ENCODE measurements around the gene AIG1.

Gene AIG1

DNA sequence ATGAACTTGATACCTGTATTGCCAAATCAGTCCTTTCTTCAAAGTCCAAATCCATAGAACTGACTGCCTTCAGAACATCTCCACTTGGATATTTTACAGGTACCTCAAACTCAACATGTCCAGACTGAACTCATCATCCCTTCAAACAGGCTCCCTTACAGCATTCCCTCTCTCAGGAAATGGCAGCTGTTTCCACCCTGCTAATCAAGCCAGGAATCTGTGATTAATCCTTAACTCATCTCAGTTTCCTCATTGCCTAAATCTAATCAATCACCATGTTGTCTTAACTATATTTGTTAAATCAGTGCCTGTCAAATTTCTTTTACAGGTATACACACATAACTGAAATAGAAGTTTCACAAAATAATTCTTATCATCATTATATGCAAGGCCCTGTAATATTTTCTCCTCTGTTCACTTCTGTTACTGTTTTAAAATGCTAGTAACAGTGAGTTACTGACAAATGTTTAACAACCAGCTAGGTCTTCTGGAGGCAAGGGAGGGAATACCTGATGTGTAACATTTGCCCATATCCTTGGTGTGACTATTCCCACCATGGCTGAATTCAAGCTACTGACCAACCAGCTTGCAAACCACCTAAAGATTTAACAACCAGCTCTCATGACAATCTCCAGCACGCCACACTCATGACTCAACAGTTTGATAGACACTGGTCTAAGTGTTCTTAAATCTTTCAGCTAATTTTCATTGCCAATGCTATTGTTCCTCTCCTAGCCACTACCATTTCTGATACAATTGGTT, 264.9 kb downstream of the AIG1 start:
- Histone ChIP-seq H3K4me1 (ENCODE audit: insufficient read depth, low read length) (no peaks in the 10 kb centered on the region), H3K79me2 (ENCODE audit: insufficient read depth, low read length) (no peaks in the 10 kb centered on the region), H3K9ac (ENCODE audit: low read depth, low read length) (no peak overlapping the region), H4K20me1 (ENCODE audit: insufficient read depth, low read length) (no peaks in the 10 kb centered on the region), H3K27me3 (ENCODE audit: insufficient read depth, low read length, poor library complexity) (no peaks in the 10 kb centered on the region), H2AFZ (ENCODE audit: low read depth, low read length) (no peak overlapping the region), H3K4me3 (ENCODE audit: low read depth in 1 of 2, low read length in 2 of 2) (no peak overlapping the region), H3K9me3 (ENCODE audit: insufficient read depth, low read length, severe bottlenecking) (no peaks in the 10 kb centered on the region), H3K4me2 (ENCODE audit: insufficient read depth, low read length) (no peak overlapping the region), H3K27ac (ENCODE audit: low read length) (no peak overlapping the region), H3K36me3 (ENCODE audit: insufficient read depth, low read length) (no peaks in the 10 kb centered on the region)
- DNase-seq (no peak), ATAC-seq (ENCODE audit: insufficient read depth, low read depth) (no peak)
- TF ChIP-seq, protein P1, sequence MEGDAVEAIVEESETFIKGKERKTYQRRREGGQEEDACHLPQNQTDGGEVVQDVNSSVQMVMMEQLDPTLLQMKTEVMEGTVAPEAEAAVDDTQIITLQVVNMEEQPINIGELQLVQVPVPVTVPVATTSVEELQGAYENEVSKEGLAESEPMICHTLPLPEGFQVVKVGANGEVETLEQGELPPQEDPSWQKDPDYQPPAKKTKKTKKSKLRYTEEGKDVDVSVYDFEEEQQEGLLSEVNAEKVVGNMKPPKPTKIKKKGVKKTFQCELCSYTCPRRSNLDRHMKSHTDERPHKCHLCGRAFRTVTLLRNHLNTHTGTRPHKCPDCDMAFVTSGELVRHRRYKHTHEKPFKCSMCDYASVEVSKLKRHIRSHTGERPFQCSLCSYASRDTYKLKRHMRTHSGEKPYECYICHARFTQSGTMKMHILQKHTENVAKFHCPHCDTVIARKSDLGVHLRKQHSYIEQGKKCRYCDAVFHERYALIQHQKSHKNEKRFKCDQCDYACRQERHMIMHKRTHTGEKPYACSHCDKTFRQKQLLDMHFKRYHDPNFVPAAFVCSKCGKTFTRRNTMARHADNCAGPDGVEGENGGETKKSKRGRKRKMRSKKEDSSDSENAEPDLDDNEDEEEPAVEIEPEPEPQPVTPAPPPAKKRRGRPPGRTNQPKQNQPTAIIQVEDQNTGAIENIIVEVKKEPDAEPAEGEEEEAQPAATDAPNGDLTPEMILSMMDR (IDR thresholded peaks at IDR 0.05; ENCODE audit: borderline replicate concordance, extremely low read depth, low read length, poor library complexity, severe bottlenecking), result no peak
- TF ChIP-seq EZH2 (IDR thresholded peaks at IDR 0.05; ENCODE audit: borderline replicate concordance, low read depth, low read length, severe bottlenecking), result no peak

DNA sequence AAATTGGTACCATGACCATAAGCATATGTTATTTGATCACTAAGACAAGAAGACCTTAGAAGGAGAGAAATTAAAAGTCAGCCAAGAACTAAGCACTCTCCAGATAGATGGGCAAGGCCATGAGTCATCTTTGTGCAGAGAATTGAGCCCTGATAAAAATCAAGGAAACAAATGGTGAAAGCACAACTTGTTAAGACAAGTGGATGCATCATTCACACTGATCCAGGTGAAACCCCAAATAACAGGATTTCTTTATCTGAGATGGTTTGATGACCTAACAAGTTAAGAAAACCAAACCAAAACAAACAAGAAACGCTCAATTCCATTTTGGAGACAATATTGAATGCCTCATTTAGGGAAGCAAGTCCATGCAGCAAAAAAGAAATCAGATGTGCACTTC, 268.2 kb downstream of the AIG1 start:
- DNase-seq (no peak), ATAC-seq (ENCODE audit: insufficient read depth, low read depth) (no peak)
- Histone ChIP-seq H4K20me1 (ENCODE audit: insufficient read depth, low read length) (no peaks in the 10 kb centered on the region), H3K79me2 (ENCODE audit: insufficient read depth, low read length) (no peaks in the 10 kb centered on the region), H3K27me3 (ENCODE audit: insufficient read depth, low read length, poor library complexity) (no peaks in the 10 kb centered on the region), H3K4me1 (ENCODE audit: insufficient read depth, low read length) (no peaks in the 10 kb centered on the region), H3K4me3 (ENCODE audit: low read depth in 1 of 2, low read length in 2 of 2) (no peak overlapping the region), H3K27ac (ENCODE audit: low read length) (no peak overlapping the region), H3K4me2 (ENCODE audit: insufficient read depth, low read length) (no peak overlapping the region), H2AFZ (ENCODE audit: low read depth, low read length) (no peak overlapping the region), H3K36me3 (ENCODE audit: insufficient read depth, low read length) (no peaks in the 10 kb centered on the region), H3K9ac (ENCODE audit: low read depth, low read length) (no peak overlapping the region), H3K9me3 (ENCODE audit: insufficient read depth, low read length, severe bottlenecking) (no peaks in the 10 kb centered on the region)
- TF ChIP-seq, protein P1 (IDR thresholded peaks at IDR 0.05; ENCODE audit: borderline replicate concordance, extremely low read depth, low read length, poor library complexity, severe bottlenecking), result no peak
- TF ChIP-seq EZH2 (IDR thresholded peaks at IDR 0.05; ENCODE audit: borderline replicate concordance, low read depth, low read length, severe bottlenecking), result no peak

DNA sequence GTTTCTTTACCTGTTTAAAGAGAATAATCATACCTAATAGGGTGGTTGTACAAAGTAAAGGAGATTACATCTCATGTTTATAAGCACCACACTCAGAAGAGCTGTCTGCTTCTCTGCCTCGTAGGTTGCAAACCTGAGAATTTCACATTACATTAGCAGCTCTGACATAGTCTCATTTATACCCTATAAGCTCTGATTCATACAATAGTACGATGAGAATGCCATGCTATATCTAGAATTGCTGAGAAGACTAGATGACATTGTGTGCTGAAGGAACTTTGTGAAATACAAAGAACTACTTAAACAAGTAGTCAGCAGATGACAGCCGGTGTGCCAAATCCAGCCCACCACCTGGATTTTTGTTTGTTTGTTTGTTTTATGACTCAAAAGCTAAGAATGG, 268.6 kb downstream of the AIG1 start:
- H3K9ac ChIP-seq (ENCODE audit: low read depth, low read length), result no peak overlapping the region
- no peak for TF ChIP-seq EZH2 (IDR thresholded peaks at IDR 0.05; ENCODE audit: borderline replicate concordance, low read depth, low read length, severe bottlenecking)
- TF ChIP-seq, protein P1 (IDR thresholded peaks at IDR 0.05; ENCODE audit: borderline replicate concordance, extremely low read depth, low read length, poor library complexity, severe bottlenecking), result no peak
- ATAC-seq (ENCODE audit: insufficient read depth, low read depth) (no peak), DNase-seq (no peak)
- no peaks in the 10 kb centered on the region for H3K27me3 ChIP-seq (ENCODE audit: insufficient read depth, low read length, poor library complexity)
- H2AFZ ChIP-seq (ENCODE audit: low read depth, low read length), result no peak overlapping the region
- H3K4me1 ChIP-seq (ENCODE audit: insufficient read depth, low read length), result no peaks in the 10 kb centered on the region
- no peak overlapping the region for H3K4me3 ChIP-seq (ENCODE audit: low read depth in 1 of 2, low read length in 2 of 2)
- H3K79me2 ChIP-seq (ENCODE audit: insufficient read depth, low read length), result no peaks in the 10 kb centered on the region
- H3K4me2 ChIP-seq (ENCODE audit: insufficient read depth, low read length), result no peak overlapping the region
- H3K9me3 ChIP-seq (ENCODE audit: insufficient read depth, low read length, severe bottlenecking), result no peaks in the 10 kb centered on the region
- H3K27ac ChIP-seq (ENCODE audit: low read length), result no peak overlapping the region
- no peaks in the 10 kb centered on the region for H3K36me3 ChIP-seq (ENCODE audit: insufficient read depth, low read length)
- no peaks in the 10 kb centered on the region for H4K20me1 ChIP-seq (ENCODE audit: insufficient read depth, low read length)
